ENCODE data around the gene ARID1B.

The ARID1B gene

DNA sequence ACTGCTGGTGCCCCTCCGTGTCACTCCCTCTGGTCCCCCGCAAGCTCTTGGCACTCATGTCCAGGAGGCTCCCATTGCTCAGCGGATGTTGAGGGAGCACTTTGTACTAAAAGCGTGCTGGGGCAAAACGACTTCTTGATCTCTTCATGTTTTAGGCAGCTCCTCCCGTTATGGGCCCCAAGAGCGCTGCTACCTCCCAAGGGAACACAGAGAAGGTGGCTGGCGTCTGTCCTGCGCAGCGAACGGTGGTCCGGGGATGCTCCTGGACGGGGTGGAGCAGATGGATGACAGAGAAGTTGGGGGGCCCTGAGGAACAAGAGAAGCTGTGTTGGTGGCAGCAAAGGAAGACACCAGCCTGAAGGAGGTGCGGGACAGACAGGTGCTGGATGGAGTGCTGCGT, 446.3 kb downstream of the ARID1B start:
- Histone ChIP-seq H3K27ac (ENCODE audit: poor library complexity, severe bottlenecking) (no peak overlapping the region), H3K36me3 (ENCODE audit: low read depth) (no peaks in the 10 kb centered on the region), H3K27me3 (ENCODE audit: insufficient read depth, poor library complexity, severe bottlenecking) (no peaks in the 10 kb centered on the region), H3K4me1 (ENCODE audit: insufficient read depth, poor library complexity, severe bottlenecking) (peaks cover 16% of the 10 kb centered on the region), H3K4me3 (ENCODE audit: severe bottlenecking) (no peak overlapping the region), H3K9me3 (ENCODE audit: severe bottlenecking) (no peaks in the 10 kb centered on the region)
- ATAC-seq (ENCODE audit: low read depth) (no peak), DNase-seq (ENCODE audit: low spot score) (no peak)
- no peak for TF ChIP-seq CTCF (IDR thresholded peaks at IDR 0.05; ENCODE audit: poor library complexity, severe bottlenecking)

- H3K4me1 ChIP-seq (ENCODE audit: insufficient read depth, poor library complexity, severe bottlenecking) = peaks cover 16% of the 10 kb centered on the region
- H3K36me3 ChIP-seq (ENCODE audit: low read depth) = no peaks in the 10 kb centered on the region
- no peak for DNase-seq (ENCODE audit: low spot score)
- ATAC-seq (ENCODE audit: low read depth) = no peak
- H3K27ac ChIP-seq (ENCODE audit: poor library complexity, severe bottlenecking) = no peak overlapping the region
- H3K9me3 ChIP-seq (ENCODE audit: severe bottlenecking) = no peaks in the 10 kb centered on the region
- H3K27me3 ChIP-seq (ENCODE audit: insufficient read depth, poor library complexity, severe bottlenecking) = no peaks in the 10 kb centered on the region
- H3K4me3 ChIP-seq (ENCODE audit: severe bottlenecking) = no peak overlapping the region
- no peak for TF ChIP-seq CTCF (IDR thresholded peaks at IDR 0.05; ENCODE audit: poor library complexity, severe bottlenecking)
These were observed 447.2 kb downstream of the ARID1B start for GRCh38 chr6:157224178-157224950.

- H3K4me1 ChIP-seq (ENCODE audit: insufficient read depth, poor library complexity, severe bottlenecking) = peaks cover 10% of the 10 kb centered on the region
- no peaks in the 10 kb centered on the region for H3K9me3 ChIP-seq (ENCODE audit: severe bottlenecking)
These were observed 447.9 kb downstream of the ARID1B start for GRCh38 chr6:157224951-157225574.

GRCh38 chr6:157225575-157225995, 448.4 kb downstream of the ARID1B start:
- H3K4me3 ChIP-seq (ENCODE audit: severe bottlenecking) = no peak overlapping the region
- no peak for DNase-seq (ENCODE audit: low spot score)

More at GRCh38 chr6:157224951-157225574, 447.9 kb downstream of the ARID1B start:
- Histone ChIP-seq H3K27ac (ENCODE audit: poor library complexity, severe bottlenecking) (no peak overlapping the region), H3K27me3 (ENCODE audit: insufficient read depth, poor library complexity, severe bottlenecking) (no peaks in the 10 kb centered on the region), H3K36me3 (ENCODE audit: low read depth) (no peaks in the 10 kb centered on the region), H3K4me3 (ENCODE audit: severe bottlenecking) (no peak overlapping the region)
- DNase-seq (ENCODE audit: low spot score) = no peak
- TF ChIP-seq CTCF (IDR thresholded peaks at IDR 0.05; ENCODE audit: poor library complexity, severe bottlenecking) = no peak
- ATAC-seq (ENCODE audit: low read depth) = no peak

More at GRCh38 chr6:157225575-157225995, 448.4 kb downstream of the ARID1B start:
- no peak for ATAC-seq (ENCODE audit: low read depth)
- H3K27ac ChIP-seq (ENCODE audit: poor library complexity, severe bottlenecking) = no peak overlapping the region
- no peaks in the 10 kb centered on the region for H3K9me3 ChIP-seq (ENCODE audit: severe bottlenecking)
- H3K27me3 ChIP-seq (ENCODE audit: insufficient read depth, poor library complexity, severe bottlenecking) = no peaks in the 10 kb centered on the region
- TF ChIP-seq CTCF (IDR thresholded peaks at IDR 0.05; ENCODE audit: poor library complexity, severe bottlenecking) = no peak
- peaks cover 5% of the 10 kb centered on the region for H3K4me1 ChIP-seq (ENCODE audit: insufficient read depth, poor library complexity, severe bottlenecking)
- H3K36me3 ChIP-seq (ENCODE audit: low read depth) = no peaks in the 10 kb centered on the region
